Glutamatergic neuron (in vitro differentiated cells): ENCODE data around the gene FAM83E. TPM values are rescaled to one million over a fixed set of nuclear protein-coding genes. Genes with fewer than 3 reads are reported as not detected.
A peak's percentile ranks its signal among the peaks of the same experiment; 100 is the strongest.

Experiments
- DNase-seq: peaks from one replicate; pipeline ENCODE4 v3.0.0; 2022
- H3K27ac Mint-ChIP-seq: one replicate; pipeline ENCODE4 v1.8.0; 2020; ENCODE audit warnings: mild to moderate bottlenecking, mixed read lengths, inconsistent platforms; ENCODE audit not compliant: unreplicated experiment
- H3K27me3 Mint-ChIP-seq: one replicate; pipeline ENCODE4 v1.8.0; 2020; ENCODE audit warnings: mild to moderate bottlenecking, moderate library complexity, mixed read lengths, inconsistent platforms; ENCODE audit not compliant: unreplicated experiment
- H3K36me3 Mint-ChIP-seq: one replicate; pipeline ENCODE4 v1.8.0; 2020; ENCODE audit warnings: mild to moderate bottlenecking, mixed read lengths, inconsistent platforms; ENCODE audit not compliant: unreplicated experiment
- H3K4me1 Mint-ChIP-seq: one replicate; pipeline ENCODE4 v1.8.0; 2020; ENCODE audit warnings: mild to moderate bottlenecking, low read depth, mixed read lengths, inconsistent platforms; ENCODE audit not compliant: unreplicated experiment
- H3K4me3 Mint-ChIP-seq: one replicate; pipeline ENCODE4 v1.8.0; 2020; ENCODE audit warnings: mild to moderate bottlenecking, mixed read lengths, inconsistent platforms; ENCODE audit not compliant: unreplicated experiment
- H3K9me3 Mint-ChIP-seq: one replicate; pipeline ENCODE4 v1.8.0; 2020; ENCODE audit warnings: mild to moderate bottlenecking, moderate library complexity, mixed read lengths, inconsistent platforms; ENCODE audit not compliant: unreplicated experiment
- total RNA-seq: library from RNA; stranded (reverse); fragmentation: NEBNext Ultra II Directional; extraction: Animal tissue kit (Norgen Biotek cat#: 25700); gene quantifications from one replicate; pipeline ENCODE4 v1.2.1, GENCODE V29; 2021; ENCODE audit not compliant: unreplicated experiment
- TF ChIP-seq, protein P1 (sequence below): fragments of 200-600 bp; sonication (generic); IDR thresholded peaks from one replicate; pipeline ENCODE4 v1.5.0; 2021; ENCODE audit not compliant: partially characterized antibody, unreplicated experiment

FAM83E gene
- total RNA-seq, 1 donor from 2014 or later: 1.5 TPM

DNA sequence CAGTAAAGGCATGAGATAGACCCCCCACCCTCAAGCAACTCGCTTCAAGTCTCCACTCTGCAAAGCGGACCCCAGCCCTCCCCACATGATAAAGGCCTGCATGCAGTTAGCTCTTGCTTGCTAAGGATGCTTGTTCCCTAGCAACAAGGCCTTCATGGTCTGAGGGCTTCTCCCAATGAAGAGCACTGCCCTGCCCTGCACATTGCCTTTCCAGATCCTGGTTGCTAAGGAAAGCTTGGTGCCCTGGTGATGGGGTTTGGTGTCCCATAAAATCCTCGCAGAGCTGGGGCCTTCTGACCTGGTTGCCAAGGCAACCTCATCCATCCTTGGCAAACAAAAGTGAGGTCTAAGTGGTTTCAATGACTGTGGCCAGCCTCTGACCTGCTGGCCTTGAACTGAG lies 16.3 kb upstream of the FAM83E start:
- peaks cover 12% of the 10 kb centered on the region for H3K4me1 Mint-ChIP-seq
- peaks cover 4% of the 10 kb centered on the region for H3K9me3 Mint-ChIP-seq
- no peak for DNase-seq
- TF ChIP-seq, protein P1, sequence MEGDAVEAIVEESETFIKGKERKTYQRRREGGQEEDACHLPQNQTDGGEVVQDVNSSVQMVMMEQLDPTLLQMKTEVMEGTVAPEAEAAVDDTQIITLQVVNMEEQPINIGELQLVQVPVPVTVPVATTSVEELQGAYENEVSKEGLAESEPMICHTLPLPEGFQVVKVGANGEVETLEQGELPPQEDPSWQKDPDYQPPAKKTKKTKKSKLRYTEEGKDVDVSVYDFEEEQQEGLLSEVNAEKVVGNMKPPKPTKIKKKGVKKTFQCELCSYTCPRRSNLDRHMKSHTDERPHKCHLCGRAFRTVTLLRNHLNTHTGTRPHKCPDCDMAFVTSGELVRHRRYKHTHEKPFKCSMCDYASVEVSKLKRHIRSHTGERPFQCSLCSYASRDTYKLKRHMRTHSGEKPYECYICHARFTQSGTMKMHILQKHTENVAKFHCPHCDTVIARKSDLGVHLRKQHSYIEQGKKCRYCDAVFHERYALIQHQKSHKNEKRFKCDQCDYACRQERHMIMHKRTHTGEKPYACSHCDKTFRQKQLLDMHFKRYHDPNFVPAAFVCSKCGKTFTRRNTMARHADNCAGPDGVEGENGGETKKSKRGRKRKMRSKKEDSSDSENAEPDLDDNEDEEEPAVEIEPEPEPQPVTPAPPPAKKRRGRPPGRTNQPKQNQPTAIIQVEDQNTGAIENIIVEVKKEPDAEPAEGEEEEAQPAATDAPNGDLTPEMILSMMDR: no peak
- no peaks in the 10 kb centered on the region for H3K36me3 Mint-ChIP-seq
- H3K27ac Mint-ChIP-seq: no peak overlapping the region
- peak overlapping the region; percentile 49 for H3K4me3 Mint-ChIP-seq
- H3K27me3 Mint-ChIP-seq: peaks cover 3% of the 10 kb centered on the region

DNA sequence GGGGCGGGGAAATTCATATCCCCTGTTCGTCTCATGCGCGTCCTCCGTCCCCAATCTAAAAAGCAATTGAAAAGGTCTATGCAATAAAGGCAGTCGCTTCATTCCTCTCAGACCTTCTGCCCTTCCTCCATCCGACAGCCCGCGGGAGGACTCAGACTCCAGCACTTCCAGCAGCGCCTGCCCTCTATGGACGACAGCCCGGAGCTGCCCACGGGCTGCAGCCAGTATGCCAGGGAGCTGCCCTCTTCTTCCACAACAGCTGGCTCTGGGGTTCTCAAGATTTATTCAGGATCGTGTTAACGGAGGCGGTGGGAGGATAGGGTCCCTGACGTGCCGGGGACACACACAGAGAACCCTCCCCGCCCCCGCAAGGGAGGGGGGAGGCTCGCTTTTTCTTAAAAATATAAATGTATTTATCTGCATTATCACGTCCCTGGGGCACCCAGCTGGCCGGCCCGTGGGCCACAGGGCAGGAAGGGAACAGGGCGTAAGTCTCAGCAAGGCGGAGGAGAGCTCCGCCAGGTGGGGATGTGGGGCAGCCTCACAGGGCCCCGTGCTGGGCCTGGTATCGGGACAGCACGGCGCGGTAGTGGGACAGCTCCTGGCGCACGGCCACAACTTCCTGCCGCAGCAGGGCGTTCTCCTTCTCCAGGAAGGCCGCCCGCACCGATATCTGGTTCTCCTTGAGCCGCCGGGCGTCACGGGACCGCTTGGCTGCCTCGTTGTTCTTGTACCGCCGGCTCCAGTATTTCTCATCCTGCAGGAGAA lies 15.6 kb upstream of the FAM83E start:
- peaks cover 4% of the 10 kb centered on the region for H3K9me3 Mint-ChIP-seq
- TF ChIP-seq, protein P1: no peak
- peak; percentile 59 for DNase-seq
- peaks cover 11% of the 10 kb centered on the region for H3K4me1 Mint-ChIP-seq
- peak overlapping the region; percentile 94 for H3K27ac Mint-ChIP-seq
- peaks cover 3% of the 10 kb centered on the region for H3K27me3 Mint-ChIP-seq
- no peaks in the 10 kb centered on the region for H3K36me3 Mint-ChIP-seq
- peak overlapping the region; percentile 89 for H3K4me3 Mint-ChIP-seq

DNA sequence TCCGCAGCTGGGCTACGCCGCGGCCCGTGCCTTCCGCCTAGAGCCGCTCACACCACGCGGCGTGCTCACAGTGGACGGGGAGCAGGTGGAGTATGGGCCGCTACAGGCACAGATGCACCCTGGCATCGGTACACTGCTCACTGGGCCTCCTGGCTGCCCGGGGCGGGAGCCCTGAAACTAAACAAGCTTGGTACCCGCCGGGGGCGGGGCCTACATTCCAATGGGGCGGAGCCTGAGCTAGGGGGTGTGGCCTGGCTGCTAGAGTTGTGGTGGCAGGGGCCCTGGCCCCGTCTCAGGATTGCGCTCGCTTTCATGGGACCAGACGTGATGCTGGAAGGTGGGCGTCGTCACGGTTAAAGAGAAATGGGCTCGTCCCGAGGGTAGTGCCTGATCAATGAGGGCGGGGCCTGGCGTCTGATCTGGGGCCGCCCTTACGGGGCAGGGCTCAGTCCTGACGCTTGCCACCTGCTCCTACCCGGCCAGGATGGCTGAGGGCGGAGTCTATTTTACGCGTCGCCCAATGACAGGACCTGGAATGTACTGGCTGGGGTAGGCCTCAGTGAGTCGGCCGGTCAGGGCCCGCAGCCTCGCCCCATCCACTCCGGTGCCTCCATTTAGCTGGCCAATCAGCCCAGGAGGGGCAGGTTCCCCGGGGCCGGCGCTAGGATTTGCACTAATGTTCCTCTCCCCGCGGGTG lies 14.9 kb upstream of the FAM83E start:
- DNase-seq: peak; percentile 87
- TF ChIP-seq, protein P1: no peak
- peaks cover 14% of the 10 kb centered on the region for H3K4me1 Mint-ChIP-seq
- peaks cover 9% of the 10 kb centered on the region for H3K9me3 Mint-ChIP-seq
- peak overlapping the region; percentile 89 for H3K4me3 Mint-ChIP-seq
- H3K27me3 Mint-ChIP-seq: peaks cover 3% of the 10 kb centered on the region
- peak overlapping the region; percentile 94 for H3K27ac Mint-ChIP-seq
- no peaks in the 10 kb centered on the region for H3K36me3 Mint-ChIP-seq

DNA sequence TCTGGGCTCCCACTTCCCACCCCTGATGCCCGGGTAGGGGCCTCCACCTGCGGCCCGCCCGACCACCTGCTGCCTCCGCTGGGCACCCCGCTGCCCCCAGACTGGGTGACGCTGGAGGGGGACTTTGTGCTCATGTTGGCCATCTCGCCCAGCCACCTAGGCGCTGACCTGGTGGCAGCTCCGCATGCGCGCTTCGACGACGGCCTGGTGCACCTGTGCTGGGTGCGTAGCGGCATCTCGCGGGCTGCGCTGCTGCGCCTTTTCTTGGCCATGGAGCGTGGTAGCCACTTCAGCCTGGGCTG lies 14.4 kb upstream of the FAM83E start:
- H3K27ac Mint-ChIP-seq: no peak overlapping the region
- peaks cover 3% of the 10 kb centered on the region for H3K27me3 Mint-ChIP-seq
- H3K4me1 Mint-ChIP-seq: peaks cover 14% of the 10 kb centered on the region
- no peak overlapping the region for H3K4me3 Mint-ChIP-seq
- H3K9me3 Mint-ChIP-seq: peaks cover 9% of the 10 kb centered on the region
- no peaks in the 10 kb centered on the region for H3K36me3 Mint-ChIP-seq
- TF ChIP-seq, protein P1: no peak
- DNase-seq: no peak

DNA sequence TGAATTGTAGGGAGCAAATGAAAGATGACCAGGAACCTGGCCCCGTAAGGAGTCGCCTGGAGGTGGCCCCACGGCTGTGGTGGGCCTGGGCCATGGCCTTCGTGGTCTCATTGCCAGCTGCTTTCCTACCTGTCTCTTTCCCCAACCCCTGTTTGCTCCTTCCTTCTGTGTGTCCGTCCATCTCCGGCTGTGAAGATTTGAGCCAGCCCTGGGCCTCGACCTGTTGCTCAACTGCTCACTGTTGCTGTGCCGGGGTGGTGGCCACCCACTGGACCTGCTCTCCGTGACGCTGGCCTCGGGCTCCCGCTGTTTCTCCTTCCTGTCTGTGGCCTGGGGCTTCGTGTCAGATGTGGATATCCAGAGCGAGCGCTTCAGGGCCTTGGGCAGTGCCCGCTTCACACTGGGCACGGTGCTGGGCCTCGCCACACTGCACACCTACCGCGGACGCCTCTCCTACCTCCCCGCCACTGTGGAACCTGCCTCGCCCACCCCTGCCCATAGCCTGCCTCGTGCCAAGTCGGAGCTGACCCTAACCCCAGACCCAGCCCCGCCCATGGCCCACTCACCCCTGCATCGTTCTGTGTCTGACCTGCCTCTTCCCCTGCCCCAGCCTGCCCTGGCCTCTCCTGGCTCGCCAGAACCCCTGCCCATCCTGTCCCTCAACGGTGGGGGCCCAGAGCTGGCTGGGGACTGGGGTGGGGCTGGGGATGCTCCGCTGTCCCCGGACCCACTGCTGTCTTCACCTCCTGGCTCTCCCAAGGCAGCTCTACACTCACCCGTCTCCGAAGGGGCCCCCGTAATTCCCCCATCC lies 13.8 kb upstream of the FAM83E start:
- no peaks in the 10 kb centered on the region for H3K36me3 Mint-ChIP-seq
- H3K4me3 Mint-ChIP-seq: peak overlapping the region; percentile 32
- no peak overlapping the region for H3K27ac Mint-ChIP-seq
- peaks cover 11% of the 10 kb centered on the region for H3K9me3 Mint-ChIP-seq
- DNase-seq: peak; percentile 28
- TF ChIP-seq, protein P1: no peak
- peaks cover 16% of the 10 kb centered on the region for H3K4me1 Mint-ChIP-seq
- H3K27me3 Mint-ChIP-seq: peaks cover 5% of the 10 kb centered on the region
